GM19328 (cell line): ENCODE results near the gene L3MBTL4.

ENCODE experiments used
- ATAC-seq: cut with Tn5 transposase; IDR thresholded peaks from one replicate; pipeline ENCODE4 v1.9.1; 2021; ENCODE audit warnings: mild to moderate bottlenecking, moderate library complexity; ENCODE audit not compliant: unreplicated experiment

The L3MBTL4 gene

GRCh38 chr18:5939801-5940667 lies 474.7 kb downstream of the L3MBTL4 start:
- no peak for ATAC-seq

DNA sequence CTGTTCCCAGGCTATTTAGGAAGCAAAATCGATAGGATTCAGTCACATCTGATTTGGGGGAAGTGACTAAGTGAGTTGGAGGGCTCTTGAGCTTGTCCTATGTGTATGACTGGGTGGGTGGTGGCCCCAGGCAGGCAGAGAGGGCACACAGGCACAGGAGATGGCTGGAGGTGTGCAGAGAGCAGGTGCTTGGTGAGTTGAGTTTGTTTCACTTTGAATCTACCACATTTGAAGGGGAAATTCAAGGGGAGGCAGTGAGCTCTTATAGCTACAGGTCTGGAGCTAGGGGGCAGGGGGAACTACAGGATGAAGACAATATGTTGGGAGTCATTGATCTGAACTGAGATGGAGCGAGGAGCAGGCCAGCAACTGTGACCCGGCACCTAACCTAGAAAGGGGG lies 476.9 kb downstream of the L3MBTL4 start:
- no peak for ATAC-seq

DNA sequence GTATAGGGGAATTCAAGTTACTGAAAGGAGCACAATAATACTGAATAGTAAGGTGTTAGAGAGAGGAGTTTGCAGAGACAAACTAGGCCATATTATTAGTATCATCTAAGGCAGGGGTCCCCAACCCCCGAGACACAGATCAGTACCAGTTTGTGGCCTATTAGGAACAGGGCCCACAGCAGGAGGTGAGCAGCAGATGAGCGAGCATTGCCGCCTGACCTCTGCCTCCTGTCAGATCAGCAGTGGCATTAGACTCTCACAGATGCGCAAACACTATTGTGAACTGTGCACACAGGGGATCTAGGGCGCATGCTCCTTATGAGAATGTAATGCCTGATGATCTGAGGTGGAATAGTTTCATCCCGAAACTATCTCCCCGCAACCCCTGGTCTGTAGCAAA lies 477.6 kb downstream of the L3MBTL4 start:
- no peak for ATAC-seq

DNA sequence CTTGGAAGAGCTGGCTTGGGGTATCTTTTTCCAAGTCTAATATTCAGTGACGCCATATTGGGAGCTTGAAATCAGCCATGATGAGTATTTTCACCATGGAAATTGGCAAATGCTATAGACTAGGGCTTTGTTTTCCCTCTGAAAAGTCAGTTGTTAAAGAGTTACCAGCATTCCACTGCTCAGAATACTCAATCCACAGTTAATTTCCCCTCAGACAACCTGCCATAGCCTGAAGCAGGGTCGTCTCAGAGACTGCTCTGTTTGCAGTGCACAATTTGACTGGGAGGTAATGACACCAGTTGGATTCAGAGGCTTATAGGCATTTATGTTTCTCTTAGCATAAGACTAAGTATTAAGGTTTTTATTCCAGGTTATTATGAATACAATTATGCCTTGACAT lies 483.9 kb downstream of the L3MBTL4 start:
- no peak for ATAC-seq

GRCh38 chr18:5918205-5918858 lies 496.4 kb downstream of the L3MBTL4 start:
- no peak for ATAC-seq

DNA sequence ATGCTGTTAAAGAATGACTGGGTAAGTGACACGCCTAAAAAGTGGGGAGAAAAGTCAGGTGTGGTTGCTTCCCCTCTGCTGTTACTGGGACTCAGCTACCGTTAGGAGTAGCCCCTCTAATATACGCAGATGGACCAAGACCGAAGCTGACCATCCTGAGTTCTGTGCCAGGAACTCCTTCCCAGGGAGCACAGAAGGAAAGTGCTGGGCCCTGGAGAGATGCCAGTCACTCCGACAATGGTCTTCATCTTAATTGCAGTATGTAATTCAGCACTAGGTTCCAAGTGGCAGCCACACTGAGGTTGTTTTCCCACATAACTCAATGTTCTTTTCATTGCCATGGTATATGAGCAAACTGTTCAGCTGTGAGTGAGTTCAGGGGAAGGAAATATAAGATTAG lies 499.8 kb downstream of the L3MBTL4 start:
- no peak for ATAC-seq

DNA sequence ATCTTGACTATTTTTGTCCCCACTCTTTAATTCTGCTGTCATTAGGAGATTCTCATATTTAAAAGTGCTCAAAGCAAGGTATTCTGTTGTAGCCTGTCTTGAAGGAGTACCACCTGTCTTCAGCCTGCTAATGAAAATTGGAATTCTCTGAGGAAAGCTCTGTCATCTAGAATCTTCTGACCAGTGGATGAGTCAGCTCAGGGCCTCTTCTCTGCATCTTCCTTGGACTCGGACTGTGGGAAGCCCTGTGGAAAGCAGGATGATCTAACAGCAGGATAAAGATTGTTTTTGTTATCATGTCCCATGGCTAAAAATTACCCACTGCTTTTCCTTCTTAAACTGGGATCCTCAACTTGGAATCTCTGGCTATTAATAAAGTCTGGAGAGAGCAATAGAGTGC lies 500.7 kb downstream of the L3MBTL4 start:
- ATAC-seq, result no peak

DNA sequence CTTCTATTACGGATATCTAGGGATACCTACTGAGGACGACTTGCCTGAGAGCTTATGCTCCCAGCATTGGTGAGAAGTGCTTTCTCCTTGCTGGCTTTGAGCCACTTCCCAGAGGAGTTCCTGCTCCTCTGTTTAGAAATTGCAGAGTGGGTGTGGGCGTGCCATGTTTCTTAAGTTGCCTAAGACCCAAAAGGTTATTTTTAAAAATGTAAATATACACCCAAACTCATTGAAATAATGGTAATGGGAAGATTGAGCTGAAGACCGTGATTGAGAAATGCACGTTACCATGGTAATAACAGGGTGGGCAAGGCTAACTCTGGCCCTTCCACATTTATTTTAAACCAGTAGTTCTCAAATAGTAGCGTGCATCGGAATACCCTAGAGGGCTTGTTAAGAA lies 502.1 kb downstream of the L3MBTL4 start:
- ATAC-seq, result no peak

GRCh38 chr18:5909125-5909524 lies 505.6 kb downstream of the L3MBTL4 start:
- no peak for ATAC-seq
